HG03196 (cell line): ENCODE measurements around the gene IDH3G.
"Not testable (repeated sequence)": the region's sequence is repeated elsewhere in the genome, so short reads cannot be mapped to it uniquely, and the experiment has no call there.

ENCODE experiments used
- ATAC-seq: cut with Tn5 transposase; IDR thresholded peaks from one replicate; pipeline ENCODE4 v1.9.1; 2021; ENCODE audit not compliant: unreplicated experiment

The IDH3G gene

GRCh38 chrX:153794018-153794896 lies at the start of gene IDH3G, which contains the start of gene SSR4:
Gene IDH3G (minus strand): TSS chrX:153794375. CDS start chrX:153794326, 49 bp downstream.
Gene SSR4 (plus strand): TSS chrX:153794668. CDS start chrX:153794688, 20 bp downstream.
- ATAC-seq, result peak; percentile 91

DNA sequence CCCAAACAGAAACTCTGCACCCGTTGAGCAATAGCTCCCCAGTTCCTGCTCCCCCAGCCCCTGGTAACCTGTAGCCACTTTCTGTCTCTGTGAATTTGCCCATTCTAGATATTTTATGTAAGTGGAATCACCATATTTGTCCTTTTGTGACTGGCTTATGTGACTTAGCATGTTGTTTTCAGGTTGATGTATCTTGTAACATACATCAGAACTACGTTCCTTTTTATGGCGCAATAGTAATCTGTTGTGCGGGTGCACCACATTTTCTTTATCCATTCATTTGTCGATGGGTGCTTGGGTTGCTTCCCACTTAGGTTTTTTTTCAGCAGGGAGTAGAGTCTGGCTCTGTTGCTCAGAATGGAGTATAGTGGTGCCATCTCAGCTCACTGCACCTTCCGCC lies 42.7 kb upstream of the IDH3G start:
- no peak for ATAC-seq

- no peak for ATAC-seq
Observed at GRCh38 chrX:153832728-153833127, 38.6 kb upstream of the IDH3G start.

GRCh38 chrX:153831429-153832150 lies 37.4 kb upstream of the IDH3G start:
- ATAC-seq, result no peak

DNA sequence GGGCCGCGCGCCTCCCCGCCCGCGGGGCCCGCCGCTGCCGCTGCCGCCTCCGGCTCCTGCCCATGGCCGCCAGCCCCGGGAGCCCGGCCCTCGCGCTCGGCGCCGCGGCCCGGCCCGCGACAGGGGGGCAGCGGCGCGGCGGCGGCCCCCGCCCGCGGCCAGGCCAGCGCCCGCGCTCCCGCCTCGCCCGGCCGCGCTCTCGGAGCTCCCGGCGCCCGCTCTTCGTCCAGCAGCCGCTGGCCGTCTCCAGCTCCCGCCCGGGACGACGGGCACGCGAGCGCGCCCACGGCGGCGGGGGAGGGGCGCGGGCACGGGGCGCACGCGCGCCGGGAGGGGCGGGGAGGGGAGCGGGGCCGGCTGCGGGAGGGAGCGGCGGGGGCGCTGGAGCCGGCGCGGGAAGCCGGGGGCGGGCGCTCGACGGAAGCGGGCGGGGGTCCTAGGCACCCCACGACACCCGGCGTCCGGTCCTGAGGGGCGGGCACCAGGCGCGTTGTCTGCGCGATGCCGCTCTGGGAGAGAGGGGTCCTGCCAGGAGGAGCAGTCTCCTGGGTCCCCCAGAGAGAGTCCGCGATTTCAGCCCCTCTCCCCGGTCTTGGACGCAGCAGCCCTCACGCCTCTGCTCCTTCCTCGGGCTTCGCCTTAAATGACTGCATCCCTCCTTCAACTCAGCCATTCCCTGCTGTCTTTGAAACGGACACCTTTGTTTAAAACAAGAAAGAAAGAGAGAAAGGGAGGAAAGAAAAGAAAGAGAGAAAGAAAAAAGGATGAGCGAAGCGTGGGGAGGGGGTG lies 36.7 kb upstream of the IDH3G start:
- ATAC-seq, result no peak

DNA sequence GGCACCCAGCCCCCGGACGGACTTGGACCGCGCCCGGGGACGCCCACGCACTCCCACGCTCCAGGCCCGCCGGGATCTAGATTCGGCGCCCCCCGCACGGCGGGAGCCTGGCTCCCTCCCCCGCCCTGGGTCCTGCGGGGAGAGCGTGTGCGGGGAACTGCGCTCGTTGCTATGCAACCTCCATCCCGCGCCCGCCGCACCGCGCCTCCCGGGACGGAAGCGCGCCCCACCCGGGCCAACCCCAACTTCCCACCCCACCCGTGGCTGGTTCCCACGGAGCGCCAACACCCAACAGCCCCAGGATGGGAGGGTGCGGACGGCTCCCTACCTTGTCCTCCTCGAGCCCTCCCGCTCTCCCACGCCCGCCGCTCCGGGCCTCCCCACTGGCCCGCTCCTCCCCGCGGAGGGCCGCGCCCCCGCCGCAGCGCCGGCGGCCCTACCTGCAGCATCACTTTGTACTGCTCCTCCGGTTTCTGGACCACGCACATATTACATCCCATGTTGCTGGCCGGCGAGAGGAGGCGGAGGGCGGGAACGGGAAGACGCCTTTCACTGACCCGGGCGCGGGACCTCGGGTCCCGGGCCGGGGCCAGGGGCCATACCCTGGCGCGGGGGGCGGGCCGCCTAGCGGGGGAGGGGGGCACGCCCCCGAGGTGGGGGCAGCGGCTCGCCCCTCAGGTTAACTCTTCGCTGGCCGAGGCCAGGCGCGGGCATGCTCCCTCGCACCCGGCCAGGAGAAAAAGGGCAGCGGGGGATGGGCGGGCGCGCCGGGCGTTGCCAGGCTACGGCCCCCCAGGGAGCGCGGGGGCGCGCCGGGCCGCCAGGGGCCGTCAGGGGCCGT lies 35.8 kb upstream of the IDH3G start, which contains the start of gene PDZD4:
Gene PDZD4 (minus strand): TSS at position 746 of the 841 bp plus-strand sequence. CDS start 246 bp downstream, at position 500.
- ATAC-seq, result no peak

GRCh38 chrX:153829549-153829798 lies 35.3 kb upstream of the IDH3G start:
- no peak for ATAC-seq

GRCh38 chrX:153828723-153829548 lies 34.8 kb upstream of the IDH3G start:
- no peak for ATAC-seq

DNA sequence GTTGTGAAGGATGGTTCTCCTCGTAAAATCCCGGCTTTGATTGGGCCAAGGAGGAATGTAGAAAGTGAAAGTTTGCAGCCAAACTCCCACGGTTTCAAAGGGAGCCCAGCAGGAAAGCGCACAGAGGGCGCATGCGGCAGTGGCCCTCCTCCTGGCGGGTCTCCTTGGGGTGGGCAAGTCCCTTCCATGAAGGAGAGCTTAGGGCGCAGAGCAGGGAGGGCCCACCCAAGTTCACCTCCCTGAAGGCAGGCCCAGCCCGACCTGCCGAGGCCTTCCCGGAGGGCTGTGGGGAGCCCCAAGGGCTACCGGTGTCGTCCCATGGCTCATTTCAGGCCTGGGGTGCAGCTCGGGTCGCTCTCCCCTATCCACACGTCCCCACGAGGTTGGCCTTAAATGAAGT lies 34.1 kb upstream of the IDH3G start:
- ATAC-seq, result no peak

DNA sequence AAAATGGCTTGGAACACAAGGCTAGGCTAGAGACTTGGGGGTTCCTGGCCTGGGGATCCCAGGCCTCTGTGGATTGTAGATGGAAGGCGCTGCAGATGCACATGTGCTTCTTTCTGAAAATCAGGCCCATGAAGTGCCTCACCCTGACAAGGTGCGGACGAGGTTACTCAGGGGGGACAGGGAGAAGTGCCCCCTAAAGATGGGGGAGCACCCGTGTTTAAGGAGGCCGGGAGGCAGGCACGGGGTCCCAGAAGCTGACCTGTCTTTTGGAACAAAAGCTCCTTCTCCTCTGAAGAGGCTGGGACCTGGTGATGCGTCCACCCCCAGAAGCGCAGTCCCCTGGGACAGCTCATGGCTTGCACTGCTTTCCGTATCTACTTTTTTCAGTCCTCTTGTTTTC lies 33.7 kb upstream of the IDH3G start:
- ATAC-seq, result no peak

DNA sequence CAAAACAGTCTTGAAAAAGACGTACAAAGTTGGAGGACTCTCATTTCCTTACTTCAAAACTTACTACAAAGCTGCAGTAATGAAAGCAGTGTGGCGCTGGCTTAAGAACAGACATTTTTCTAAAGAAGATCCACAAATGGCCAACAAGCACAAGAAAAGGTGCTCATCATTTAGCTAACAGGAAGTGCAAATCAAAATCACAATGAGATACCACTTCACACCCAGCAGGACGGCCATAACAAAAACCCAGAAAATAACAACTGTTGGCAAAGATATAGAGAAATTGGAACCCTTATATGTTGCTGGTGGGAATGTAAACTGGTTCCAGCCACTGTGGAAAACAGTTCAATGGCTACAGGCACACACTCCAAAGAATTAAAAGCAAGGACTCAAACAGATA lies 32.8 kb upstream of the IDH3G start:
- no peak for ATAC-seq

- no peak for ATAC-seq
Observed at GRCh38 chrX:153825042-153825441, 30.9 kb upstream of the IDH3G start.

- no peak for ATAC-seq
Observed at GRCh38 chrX:153824348-153824747, 30.2 kb upstream of the IDH3G start.

DNA sequence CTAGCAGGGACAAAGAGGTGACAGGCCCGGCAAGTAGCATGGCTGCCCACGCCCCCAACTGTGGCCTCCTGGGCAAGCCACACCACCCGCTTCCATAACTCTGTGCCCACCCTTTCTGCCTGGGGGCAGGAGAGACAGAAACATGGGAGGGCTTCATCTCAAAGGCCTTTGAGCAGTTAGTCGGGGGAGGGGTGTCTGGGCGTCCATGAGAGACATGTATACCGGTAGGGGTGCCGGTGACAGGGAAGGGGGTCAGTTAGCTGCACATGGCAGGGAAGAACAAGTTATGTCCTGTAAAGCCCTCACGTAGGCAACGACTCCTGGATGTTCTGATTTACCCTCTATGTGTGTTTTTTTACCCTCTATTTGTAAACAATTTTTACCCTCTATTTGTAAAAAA lies 26.9 kb upstream of the IDH3G start:
- ATAC-seq, result no peak

GRCh38 chrX:153820601-153821000 lies 26.4 kb upstream of the IDH3G start:
- ATAC-seq, result no peak

GRCh38 chrX:153819384-153820040 lies 25.3 kb upstream of the IDH3G start:
- ATAC-seq, result no peak

DNA sequence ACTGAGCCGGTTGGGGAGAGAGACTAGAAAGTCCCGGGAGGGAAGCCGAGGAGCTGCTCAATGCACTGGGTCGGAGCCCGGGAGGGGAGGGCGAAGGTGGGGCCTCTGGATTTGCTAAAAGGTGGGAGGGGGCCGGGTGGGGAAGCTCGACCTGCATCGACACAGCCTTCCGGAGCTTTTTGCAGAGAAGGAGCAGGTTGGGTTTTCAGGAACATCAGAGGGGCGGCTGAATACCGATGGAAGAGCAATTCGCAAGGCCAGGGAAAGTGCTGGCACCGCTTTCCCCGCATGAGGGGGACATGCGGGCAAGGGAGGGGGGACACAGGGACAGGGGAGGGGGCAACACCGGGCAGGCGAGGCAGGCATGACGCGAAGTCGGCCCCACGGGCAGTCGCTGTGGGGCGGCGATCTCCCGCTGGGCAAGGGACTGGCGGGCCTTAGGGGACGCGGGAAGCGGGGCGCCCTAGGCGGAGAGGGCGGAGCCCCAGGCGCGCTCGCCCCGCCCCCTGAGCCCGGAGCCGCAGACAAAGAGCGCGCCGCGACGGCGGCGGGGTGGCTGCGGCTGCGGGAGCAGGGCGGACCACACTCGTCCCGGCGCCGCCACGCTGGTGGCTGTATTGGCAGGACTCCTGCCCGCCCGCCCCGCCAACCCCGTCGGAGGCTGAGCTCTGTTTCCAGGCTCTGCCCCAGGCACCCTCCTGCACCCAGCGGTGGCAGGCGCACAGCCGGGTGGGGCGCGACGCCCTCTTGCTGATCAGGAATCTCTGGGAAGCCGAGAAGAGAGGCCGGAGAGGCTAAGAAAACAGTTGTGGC lies 24.6 kb upstream of the IDH3G start:
- no peak for ATAC-seq

GRCh38 chrX:153818064-153818463 lies 23.9 kb upstream of the IDH3G start:
- not testable (repeated sequence) for ATAC-seq
